Prostate gland (tissue), 2 donors: Measurements from ENCODE around the gene ARMH2.

Experiments used
- CTCF ChIP-seq, 4 experiments: fragments of 200-600 bp in 2 of 4; fragments of 450-650 bp in 2 of 4; sonication (generic) in 2 of 4; IDR thresholded peaks; 1 replicate in 3 of 4; 2 replicates in 1 of 4; pipeline ENCODE4 v1.5.1; 2016 to 2019; ENCODE audit warnings: antibody characterized with exemption in 4 of 4, mild to moderate bottlenecking in 2 of 4, moderate library complexity in 2 of 4
- POLR2A ChIP-seq: fragments of 450-650 bp; IDR thresholded peaks from one replicate; pipeline ENCODE4 v1.6.1; 2016; ENCODE audit warnings: antibody characterized with exemption, mild to moderate bottlenecking
- POLR2AphosphoS5 ChIP-seq: sonication (generic); formaldehyde crosslinking; IDR thresholded peaks from one replicate; pipeline ENCODE4 v1.6.1; 2017; ENCODE audit warnings: antibody characterized with exemption

GRCh38 chr6:24802271-24803059 is 3.7 kb upstream of the ARMH2 start:
- TF ChIP-seq CTCF (IDR thresholded peaks at IDR 0.05), result no peak
- no peak for TF ChIP-seq POLR2A
- TF ChIP-seq POLR2AphosphoS5, result no peak
